Left ventricle myocardium inferior (tissue), 1 donor: ENCODE results near the gene CFAP99. TPM values are rescaled to one million over a fixed set of nuclear protein-coding genes. Genes with fewer than 3 reads are reported as not detected.

Experiments
- DNase-seq: peaks from one replicate; pipeline ENCODE4 v3.0.0-alpha.2; 2020
- H3K27ac ChIP-seq: fragments of 200-600 bp; replicated peaks from 2 replicates; pipeline ENCODE4 v1.8.0; 2021
- H3K27me3 ChIP-seq: fragments of 200-600 bp; 2 replicates; pipeline ENCODE4 v1.8.0; 2021; ENCODE audit warnings: low read depth
- H3K36me3 ChIP-seq: fragments of 200-600 bp; 2 replicates; pipeline ENCODE4 v1.8.0; 2021
- H3K4me1 ChIP-seq: fragments of 200-600 bp; 2 replicates; pipeline ENCODE4 v1.8.0; 2021
- H3K4me3 ChIP-seq: fragments of 200-600 bp; 2 replicates; pipeline ENCODE4 v1.8.0; 2021; ENCODE audit warnings: mild to moderate bottlenecking, moderate library complexity
- H3K9me3 ChIP-seq: fragments of 200-600 bp; replicated peaks from 2 replicates; pipeline ENCODE4 v1.8.0; 2021
- intact Hi-C: fragments of 100-400 bp; cut with micrococcal nuclease; formaldehyde crosslinking; loops from one replicate; pipeline ENCODE4 v1.11.0; 2022
- total RNA-seq: library from RNA; stranded (reverse); fragmentation: NEBNext Ultra II Directional; extraction: Animal tissue kit (Norgen Biotek cat#: 25700); gene quantifications from one replicate; pipeline ENCODE4 v1.2.1, GENCODE V29; 2021
- TF ChIP-seq, protein P1 (sequence below): fragments of 200-600 bp; IDR thresholded peaks from 2 replicates; pipeline ENCODE4 v1.8.0; 2021; ENCODE audit warnings: antibody characterized with exemption, mild to moderate bottlenecking, borderline replicate concordance
- donor health status: DM: no; HTN: yes; CAD: no; lungs with severe emphysema.

CFAP99 gene
- total RNA-seq, 1 donor from 2014 or later: not detected

DNA sequence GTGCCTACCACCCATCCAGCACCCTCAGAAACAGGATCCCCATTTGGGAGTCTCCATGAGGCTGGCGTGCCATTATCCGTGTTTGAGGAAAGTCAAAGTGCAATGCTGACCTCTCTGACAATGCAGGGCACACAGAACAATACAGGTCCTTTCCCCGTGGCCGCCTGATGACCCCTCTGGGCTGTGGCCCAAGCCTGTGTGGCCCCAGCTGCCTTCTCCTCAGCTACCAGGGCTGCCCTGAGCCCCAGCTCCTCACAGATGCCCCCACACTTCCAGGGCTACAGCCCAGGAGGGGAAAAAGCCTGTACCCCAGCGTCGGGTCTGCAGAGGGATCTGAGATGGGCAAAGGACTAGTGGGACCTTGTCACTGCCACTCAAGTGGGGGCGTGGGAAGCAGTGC lies 15.8 kb upstream of the CFAP99 start:
- H3K4me3 ChIP-seq: no peak overlapping the region
- H3K4me1 ChIP-seq: peaks cover 25% of the 10 kb centered on the region
- TF ChIP-seq, protein P1, sequence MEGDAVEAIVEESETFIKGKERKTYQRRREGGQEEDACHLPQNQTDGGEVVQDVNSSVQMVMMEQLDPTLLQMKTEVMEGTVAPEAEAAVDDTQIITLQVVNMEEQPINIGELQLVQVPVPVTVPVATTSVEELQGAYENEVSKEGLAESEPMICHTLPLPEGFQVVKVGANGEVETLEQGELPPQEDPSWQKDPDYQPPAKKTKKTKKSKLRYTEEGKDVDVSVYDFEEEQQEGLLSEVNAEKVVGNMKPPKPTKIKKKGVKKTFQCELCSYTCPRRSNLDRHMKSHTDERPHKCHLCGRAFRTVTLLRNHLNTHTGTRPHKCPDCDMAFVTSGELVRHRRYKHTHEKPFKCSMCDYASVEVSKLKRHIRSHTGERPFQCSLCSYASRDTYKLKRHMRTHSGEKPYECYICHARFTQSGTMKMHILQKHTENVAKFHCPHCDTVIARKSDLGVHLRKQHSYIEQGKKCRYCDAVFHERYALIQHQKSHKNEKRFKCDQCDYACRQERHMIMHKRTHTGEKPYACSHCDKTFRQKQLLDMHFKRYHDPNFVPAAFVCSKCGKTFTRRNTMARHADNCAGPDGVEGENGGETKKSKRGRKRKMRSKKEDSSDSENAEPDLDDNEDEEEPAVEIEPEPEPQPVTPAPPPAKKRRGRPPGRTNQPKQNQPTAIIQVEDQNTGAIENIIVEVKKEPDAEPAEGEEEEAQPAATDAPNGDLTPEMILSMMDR: no peak
- no peaks in the 10 kb centered on the region for H3K27me3 ChIP-seq
- intact Hi-C loops: no loop called here
- H3K9me3 ChIP-seq: no peaks in the 10 kb centered on the region
- no peaks in the 10 kb centered on the region for H3K36me3 ChIP-seq
- DNase-seq: no peak
- H3K27ac ChIP-seq: peak overlapping the region; percentile 37

GRCh38 chr4:2406406-2406805 lies 12.3 kb upstream of the CFAP99 start:
- intact Hi-C loops: no loop called here
- no peak for DNase-seq
- H3K27me3 ChIP-seq: no peaks in the 10 kb centered on the region
- no peak overlapping the region for H3K27ac ChIP-seq
- no peaks in the 10 kb centered on the region for H3K36me3 ChIP-seq
- TF ChIP-seq, protein P1: no peak
- H3K4me1 ChIP-seq: peaks cover 21% of the 10 kb centered on the region
- no peak overlapping the region for H3K4me3 ChIP-seq
- H3K9me3 ChIP-seq: no peaks in the 10 kb centered on the region

GRCh38 chr4:2406920-2407319 lies 11.8 kb upstream of the CFAP99 start:
- intact Hi-C loops: no loop called here
- Histone ChIP-seq H3K27me3 (no peaks in the 10 kb centered on the region), H3K9me3 (no peaks in the 10 kb centered on the region), H3K4me1 (peaks cover 21% of the 10 kb centered on the region), H3K27ac (no peak overlapping the region), H3K36me3 (no peaks in the 10 kb centered on the region), H3K4me3 (no peak overlapping the region)
- TF ChIP-seq, protein P1: no peak
- DNase-seq: no peak

GRCh38 chr4:2407991-2408342 lies 10.8 kb upstream of the CFAP99 start:
- Histone ChIP-seq H3K27me3 (no peaks in the 10 kb centered on the region), H3K27ac (no peak overlapping the region), H3K4me1 (peaks cover 21% of the 10 kb centered on the region), H3K36me3 (no peaks in the 10 kb centered on the region), H3K4me3 (no peak overlapping the region), H3K9me3 (no peaks in the 10 kb centered on the region)
- TF ChIP-seq, protein P1: no peak
- DNase-seq: no peak
- intact Hi-C loops: no loop called here

GRCh38 chr4:2408401-2408958 lies 10.3 kb upstream of the CFAP99 start:
- H3K27me3 ChIP-seq: no peaks in the 10 kb centered on the region
- DNase-seq: no peak
- no peaks in the 10 kb centered on the region for H3K9me3 ChIP-seq

More at GRCh38 chr4:2408401-2408958, 10.3 kb upstream of the CFAP99 start:
- H3K4me1 ChIP-seq: peaks cover 21% of the 10 kb centered on the region
- intact Hi-C loops: no loop called here
- no peak overlapping the region for H3K27ac ChIP-seq
- H3K4me3 ChIP-seq: no peak overlapping the region
- TF ChIP-seq, protein P1: no peak
- no peaks in the 10 kb centered on the region for H3K36me3 ChIP-seq
